BJ (cell line): Measurements from ENCODE around the gene TCF12. TPM values are rescaled to one million over a fixed set of nuclear protein-coding genes. Genes with fewer than 3 reads are reported as not detected.

Source experiments
- CTCF ChIA-PET: fragments of 350-600 bp; formaldehyde crosslinking; extraction: SDS; loops from one replicate; lab custom pipeline; 2021; ENCODE audit warnings: antibody characterized with exemption, inconsistent platforms; lab: Yijun Ruan, JAX
- POLR2A ChIA-PET: fragments of 300-600 bp; sonication (Branson Sonifier 250); formaldehyde crosslinking; extraction: SDS; loops from one replicate; lab custom pipeline; 2021; ENCODE audit warnings: antibody characterized with exemption; lab: Charles Lee
- DNase-seq: peaks from one replicate; pipeline ENCODE4 v3.0.0-alpha.2; 2011; ENCODE audit warnings: low read depth
- H3K27me3 ChIP-seq: 2 replicates; pipeline ENCODE4 v1.6.0; 2011; ENCODE audit warnings: low read length; ENCODE audit not compliant: control insufficient read depth, insufficient read depth
- H3K36me3 ChIP-seq: 2 replicates; pipeline ENCODE4 v1.5.1; 2011; ENCODE audit warnings: low read length; ENCODE audit not compliant: control insufficient read depth, insufficient read depth
- H3K4me3 ChIP-seq: 2 replicates; pipeline ENCODE4 v1.5.1; 2011; ENCODE audit warnings: low read depth, mild to moderate bottlenecking, control low read depth, low read length
- polyA plus RNA-seq: library from polyadenylated mRNA; depleted of rRNA; stranded (reverse); fragments of >200 nt; gene quantifications from 2 replicates; pipeline ENCODE4 v1.2.3, GENCODE V29; 2011
- TF ChIP-seq, protein P1 (sequence below): IDR thresholded peaks from 2 replicates; pipeline ENCODE4 v1.5.1; 2011; ENCODE audit warnings: low read depth, mild to moderate bottlenecking, control low read depth, inconsistent platforms, low read length, moderate library complexity; ENCODE audit not compliant: insufficient read depth

The TCF12 gene
- polyA plus RNA-seq, 1 experiment = 134 TPM

DNA sequence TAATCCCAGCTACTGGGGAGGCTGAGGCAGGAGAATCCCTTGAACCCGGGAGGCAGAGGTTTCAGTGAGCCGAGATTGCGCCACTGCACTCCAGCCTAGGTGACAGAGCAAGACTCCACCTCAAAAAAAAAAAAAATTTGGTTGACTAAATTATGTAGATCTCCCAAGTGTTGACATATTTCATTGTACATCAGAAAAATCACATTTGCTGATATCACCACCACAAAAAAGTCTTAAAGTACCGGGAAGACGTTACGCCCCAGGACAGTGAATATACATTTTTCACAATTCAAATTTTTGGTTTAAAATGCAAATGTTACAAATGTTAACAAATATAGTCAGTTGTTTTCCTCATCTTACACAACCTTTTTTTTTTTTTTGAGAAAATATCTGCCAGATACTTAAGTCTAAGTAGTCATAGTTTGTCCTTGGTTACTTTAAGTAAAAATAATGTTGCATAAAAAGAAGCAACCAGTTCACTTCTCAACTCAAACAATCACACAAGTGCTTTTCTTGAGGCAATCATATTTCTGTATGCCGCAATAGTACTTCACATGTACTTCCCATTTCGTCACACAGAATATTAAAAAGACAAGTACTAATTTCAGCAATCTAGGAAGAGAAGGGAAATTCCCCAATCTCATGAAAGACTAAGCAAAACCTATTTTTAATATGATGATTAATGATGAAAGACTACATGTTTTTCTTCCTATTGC lies 41.0 kb upstream of the TCF12 start:
- Histone ChIP-seq H3K36me3 (no peaks in the 10 kb centered on the region), H3K4me3 (no peak overlapping the region), H3K27me3 (no peaks in the 10 kb centered on the region)
- POLR2A ChIA-PET = no interaction called here
- no peak for DNase-seq
- TF ChIP-seq, protein P1, sequence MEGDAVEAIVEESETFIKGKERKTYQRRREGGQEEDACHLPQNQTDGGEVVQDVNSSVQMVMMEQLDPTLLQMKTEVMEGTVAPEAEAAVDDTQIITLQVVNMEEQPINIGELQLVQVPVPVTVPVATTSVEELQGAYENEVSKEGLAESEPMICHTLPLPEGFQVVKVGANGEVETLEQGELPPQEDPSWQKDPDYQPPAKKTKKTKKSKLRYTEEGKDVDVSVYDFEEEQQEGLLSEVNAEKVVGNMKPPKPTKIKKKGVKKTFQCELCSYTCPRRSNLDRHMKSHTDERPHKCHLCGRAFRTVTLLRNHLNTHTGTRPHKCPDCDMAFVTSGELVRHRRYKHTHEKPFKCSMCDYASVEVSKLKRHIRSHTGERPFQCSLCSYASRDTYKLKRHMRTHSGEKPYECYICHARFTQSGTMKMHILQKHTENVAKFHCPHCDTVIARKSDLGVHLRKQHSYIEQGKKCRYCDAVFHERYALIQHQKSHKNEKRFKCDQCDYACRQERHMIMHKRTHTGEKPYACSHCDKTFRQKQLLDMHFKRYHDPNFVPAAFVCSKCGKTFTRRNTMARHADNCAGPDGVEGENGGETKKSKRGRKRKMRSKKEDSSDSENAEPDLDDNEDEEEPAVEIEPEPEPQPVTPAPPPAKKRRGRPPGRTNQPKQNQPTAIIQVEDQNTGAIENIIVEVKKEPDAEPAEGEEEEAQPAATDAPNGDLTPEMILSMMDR = no peak
- CTCF ChIA-PET = no interaction called here

DNA sequence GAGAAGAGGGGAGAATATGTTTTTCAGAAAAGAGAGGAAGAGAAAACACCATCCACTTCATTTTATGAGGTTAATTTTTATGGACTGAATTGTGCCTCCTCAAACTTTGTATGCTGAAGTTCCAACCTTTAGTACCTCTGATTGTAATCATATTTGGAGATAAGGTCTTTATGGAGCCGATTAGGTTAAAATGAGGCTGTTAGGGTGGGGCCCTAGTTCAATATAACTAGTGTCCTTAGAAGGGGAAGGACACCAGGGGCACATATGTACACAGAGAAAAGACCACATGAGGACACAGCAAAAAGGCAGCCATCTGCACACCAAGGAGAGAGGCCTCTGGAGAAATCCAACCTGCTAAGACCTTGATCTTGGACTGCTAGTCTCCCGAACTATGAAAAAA lies 38.9 kb upstream of the TCF12 start:
- Histone ChIP-seq H3K36me3 (no peaks in the 10 kb centered on the region), H3K27me3 (no peaks in the 10 kb centered on the region), H3K4me3 (no peak overlapping the region)
- ChIA-PET CTCF (no interaction called here), POLR2A (no interaction called here)
- TF ChIP-seq, protein P1 = no peak
- DNase-seq = no peak

DNA sequence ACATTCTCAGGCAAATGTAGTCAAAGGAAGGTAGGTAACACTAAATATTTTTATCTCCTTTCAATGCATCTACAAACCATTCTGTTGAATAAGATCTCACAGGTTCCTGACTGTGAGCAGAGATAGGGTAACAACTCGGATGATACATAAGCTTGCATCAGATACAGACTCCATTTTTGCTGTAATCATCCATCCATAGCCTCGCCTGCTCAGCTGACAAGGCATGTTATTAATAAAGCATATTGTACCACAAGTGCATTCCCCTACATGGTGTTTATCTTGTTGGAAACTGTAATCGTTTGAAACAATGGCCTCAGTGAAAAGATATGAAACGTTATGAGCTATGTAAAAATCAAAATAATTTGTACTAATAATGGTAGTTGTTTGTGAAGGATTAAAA lies 35.4 kb upstream of the TCF12 start:
- DNase-seq = no peak
- TF ChIP-seq, protein P1 = no peak
- Histone ChIP-seq H3K4me3 (no peak overlapping the region), H3K27me3 (no peaks in the 10 kb centered on the region), H3K36me3 (no peaks in the 10 kb centered on the region)
- ChIA-PET CTCF (interaction anchor here (0.6 to 1.9 kb wide), 2 partner anchors 13 to 654 kb away, joined by 3 to 9 read pairs; no protein-coding TSS in a partner anchor), POLR2A (no interaction called here)

DNA sequence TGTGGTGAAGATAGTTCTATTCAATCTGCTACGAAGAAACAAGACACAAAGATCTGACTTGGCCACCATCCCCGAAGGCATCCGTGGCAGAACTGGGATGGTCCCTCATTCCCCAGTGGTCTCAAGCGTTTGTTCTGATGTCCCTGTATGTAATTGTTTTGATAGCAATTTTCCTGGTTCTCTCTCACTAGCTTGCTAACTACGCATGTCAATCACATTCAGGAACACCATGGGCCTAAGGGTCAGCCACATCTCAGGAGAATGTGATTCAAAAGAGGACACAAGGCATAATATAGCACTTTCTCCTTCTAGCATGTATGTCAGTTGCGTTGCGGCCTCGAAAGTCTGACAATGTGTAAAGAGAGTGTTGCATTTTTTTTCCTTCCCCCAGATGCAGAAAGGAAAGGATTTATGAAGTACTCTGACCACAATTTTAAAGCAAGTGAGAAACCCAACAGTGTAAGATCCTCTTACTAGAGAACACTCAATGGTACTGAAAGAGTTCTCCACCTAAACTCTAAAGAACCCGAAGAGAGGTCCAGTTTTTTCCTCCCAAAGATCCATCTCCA lies 32.0 kb upstream of the TCF12 start:
- Histone ChIP-seq H3K4me3 (peak overlapping the region; percentile 51), H3K27me3 (no peaks in the 10 kb centered on the region), H3K36me3 (no peaks in the 10 kb centered on the region)
- TF ChIP-seq, protein P1 = no peak
- POLR2A ChIA-PET = no interaction called here
- CTCF ChIA-PET = interaction anchor here (1.0 kb wide), 1 partner anchor 17 kb away, joined by 5 read pairs; no protein-coding TSS in a partner anchor
- no peak for DNase-seq

DNA sequence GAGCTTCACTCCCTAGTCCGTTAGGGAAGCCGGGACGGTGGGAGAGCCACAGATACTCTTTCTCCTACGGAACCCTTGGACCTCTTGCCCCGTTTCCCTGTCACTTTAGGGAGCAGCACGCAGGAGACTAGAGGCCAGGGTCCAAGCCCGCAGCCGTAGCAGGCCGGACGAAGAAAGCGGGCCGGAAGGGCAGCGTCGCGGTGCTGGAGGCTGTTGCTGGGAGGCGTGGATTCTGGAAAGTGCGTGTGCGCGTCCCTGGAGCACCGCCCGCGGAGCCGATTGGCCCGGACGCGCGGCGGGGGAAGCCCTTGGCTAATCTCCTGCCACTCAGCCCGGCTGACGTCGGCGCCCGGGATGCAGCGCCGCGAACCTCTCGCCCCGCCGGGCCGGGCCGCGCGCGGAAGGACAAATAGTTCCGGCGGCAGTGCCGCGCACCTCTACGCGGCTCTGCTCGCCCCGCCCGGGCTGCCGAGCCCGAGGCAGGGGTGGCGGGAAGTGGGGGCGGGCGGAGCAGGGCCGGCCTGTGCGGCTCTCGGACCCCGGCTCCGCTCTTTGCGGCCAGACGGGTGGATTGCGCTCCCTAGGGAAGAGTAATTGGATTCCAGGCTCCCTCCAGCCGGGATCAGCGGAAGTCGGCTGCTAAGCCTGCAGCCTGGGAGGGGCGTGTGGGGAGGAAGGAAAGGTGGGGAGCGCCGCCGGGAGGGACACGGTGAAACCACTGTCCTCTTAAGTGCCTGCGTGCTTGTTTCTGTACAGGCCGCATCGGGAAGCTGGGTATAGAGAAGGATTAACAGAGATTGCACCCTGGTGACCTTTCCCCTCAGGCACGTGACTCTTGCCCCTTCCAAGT lies 31.3 kb upstream of the TCF12 start:
- Histone ChIP-seq H3K27me3 (no peaks in the 10 kb centered on the region), H3K4me3 (peak overlapping the region; percentile 65), H3K36me3 (no peaks in the 10 kb centered on the region)
- POLR2A ChIA-PET = no interaction called here
- CTCF ChIA-PET = interaction anchor here (0.7 to 1.0 kb wide), 2 partner anchors 18 to 25 kb away, joined by 4 to 5 read pairs; no protein-coding TSS in a partner anchor
- peak; percentile 64 for DNase-seq
- TF ChIP-seq, protein P1 = peak; percentile 27; the same call in 1 of the 2 replicates
